Stimulated activated CD4-positive, alpha-beta T cell treated with anti-CD3 and anti-CD28 coated beads, Interleukin-15, amount 100 ng/mL, for 48 hours (primary cell): Measurements from ENCODE around the gene C1QL2.
A peak's percentile ranks its signal among the peaks of the same experiment; 100 is the strongest.

Source experiments
- DNase-seq, 2 donors: peaks; one replicate each; pipeline ENCODE4 v3.0.0-alpha.2; 2020; ENCODE audit warnings: low read depth in 2 of 2

The C1QL2 gene

GRCh38 chr2:119179202-119179601 lies 20.7 kb upstream of the C1QL2 start:
- no peak for DNase-seq

DNA sequence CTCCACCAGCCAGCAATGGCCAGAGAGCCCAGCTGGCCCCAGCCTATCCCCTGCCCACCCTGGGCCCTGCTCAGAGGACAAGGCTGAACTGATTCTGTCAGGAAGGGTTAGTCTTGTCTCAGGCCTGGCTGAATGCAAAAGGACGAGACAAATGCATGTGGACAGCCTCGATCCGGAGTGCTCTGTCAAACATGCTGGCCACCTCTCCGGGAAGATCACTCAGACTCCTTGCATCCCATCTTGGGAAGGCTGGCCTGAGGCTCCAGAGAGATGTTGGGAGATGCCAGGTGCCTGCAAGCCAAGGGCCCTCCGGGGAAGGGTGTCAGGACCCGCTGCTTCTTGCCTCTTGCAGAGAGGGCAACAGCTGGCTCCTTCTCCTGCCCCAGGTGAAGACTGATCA lies 20.2 kb upstream of the C1QL2 start:
- no peak for DNase-seq

DNA sequence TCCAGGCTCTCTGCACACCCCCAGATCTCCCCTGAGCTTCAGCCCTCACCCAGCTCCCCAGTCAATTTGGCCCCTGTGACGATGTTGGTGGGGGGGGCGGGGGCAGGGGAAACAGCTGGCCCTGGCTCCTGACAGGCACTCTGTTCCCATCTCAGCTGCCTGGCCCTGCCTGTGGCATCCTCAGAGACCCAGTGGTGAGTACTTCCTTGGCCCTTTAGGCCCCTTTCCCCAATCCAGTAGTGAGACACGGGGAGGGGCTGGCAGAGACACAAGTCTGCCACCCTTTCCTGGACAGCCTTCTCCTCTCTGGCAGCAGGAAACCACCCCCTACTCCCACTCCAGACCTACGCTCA lies 19.3 kb upstream of the C1QL2 start:
- DNase-seq, result no peak

DNA sequence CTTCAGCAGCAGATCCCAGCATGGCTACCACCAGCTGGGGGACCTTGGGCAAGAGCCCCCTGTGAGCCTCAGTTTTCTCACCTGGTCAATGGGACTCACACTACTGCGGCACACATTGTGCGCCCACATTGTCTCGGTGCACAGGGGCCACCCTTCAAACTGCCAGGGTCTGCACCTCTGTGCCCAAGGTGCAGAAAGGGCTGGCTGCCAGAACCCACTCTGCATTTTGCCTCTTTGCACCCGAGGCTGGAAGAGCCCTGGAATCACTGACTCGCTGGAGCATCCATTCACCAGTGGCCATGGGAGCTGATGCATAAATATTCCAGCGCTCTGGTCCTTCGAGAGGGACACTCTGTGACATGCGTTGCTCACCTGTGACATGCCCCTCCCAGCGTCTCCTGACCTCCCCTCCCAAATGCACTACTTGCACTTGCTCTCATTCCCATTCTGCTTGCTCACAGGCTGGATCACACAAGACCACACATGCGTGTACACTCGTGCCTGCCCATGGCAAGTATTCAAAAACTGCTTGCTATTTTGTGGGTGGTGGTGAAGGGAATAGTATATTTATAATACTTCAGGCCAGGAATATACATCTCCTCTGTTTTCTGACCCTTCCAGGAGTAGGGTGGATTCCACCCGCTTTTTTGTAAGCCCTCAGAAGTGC lies 18.8 kb upstream of the C1QL2 start:
- DNase-seq, result no peak

GRCh38 chr2:119175517-119175916 lies 17.0 kb upstream of the C1QL2 start:
- DNase-seq, result no peak

- no peak for DNase-seq
Observed at GRCh38 chr2:119174993-119175347, 16.4 kb upstream of the C1QL2 start.

DNA sequence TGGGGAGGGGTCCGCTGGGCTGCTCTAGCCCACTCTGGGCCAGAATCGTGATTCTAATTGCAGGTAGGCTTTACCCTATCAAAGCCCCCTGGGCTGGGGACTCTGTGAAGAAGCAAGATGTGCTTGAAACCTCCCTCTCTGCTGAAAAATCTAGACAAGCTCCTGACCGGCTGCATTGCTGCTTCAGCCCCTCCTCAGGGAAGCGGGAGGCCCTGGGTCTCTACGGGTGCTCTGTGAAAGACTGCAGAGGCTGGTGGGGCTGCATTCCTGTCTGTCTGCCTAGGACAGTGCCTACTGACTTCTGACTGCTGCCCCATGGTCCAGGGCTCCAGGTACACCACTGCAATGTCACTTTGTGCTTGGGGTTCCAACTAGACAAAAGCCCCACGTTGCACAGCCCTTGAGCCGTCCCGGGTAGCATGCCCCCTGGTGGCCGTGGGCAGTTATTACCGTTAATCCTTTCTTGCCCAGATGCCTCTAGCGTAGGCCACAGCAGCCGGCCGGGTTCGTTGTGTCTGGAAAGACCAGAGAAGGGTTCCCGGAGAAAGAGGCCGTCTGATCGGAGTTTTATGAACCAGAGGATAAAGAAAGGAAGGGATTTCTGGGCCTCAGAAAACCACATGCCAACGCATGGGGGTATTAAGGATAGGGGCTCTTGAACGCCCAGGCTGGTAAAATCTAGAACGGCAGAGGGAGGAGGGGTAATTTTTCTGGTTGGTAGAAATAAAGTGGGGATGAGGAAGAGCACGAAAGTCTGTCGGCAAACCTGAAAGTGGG lies 15.9 kb upstream of the C1QL2 start:
- peak; percentile 11 to 47 for DNase-seq

DNA sequence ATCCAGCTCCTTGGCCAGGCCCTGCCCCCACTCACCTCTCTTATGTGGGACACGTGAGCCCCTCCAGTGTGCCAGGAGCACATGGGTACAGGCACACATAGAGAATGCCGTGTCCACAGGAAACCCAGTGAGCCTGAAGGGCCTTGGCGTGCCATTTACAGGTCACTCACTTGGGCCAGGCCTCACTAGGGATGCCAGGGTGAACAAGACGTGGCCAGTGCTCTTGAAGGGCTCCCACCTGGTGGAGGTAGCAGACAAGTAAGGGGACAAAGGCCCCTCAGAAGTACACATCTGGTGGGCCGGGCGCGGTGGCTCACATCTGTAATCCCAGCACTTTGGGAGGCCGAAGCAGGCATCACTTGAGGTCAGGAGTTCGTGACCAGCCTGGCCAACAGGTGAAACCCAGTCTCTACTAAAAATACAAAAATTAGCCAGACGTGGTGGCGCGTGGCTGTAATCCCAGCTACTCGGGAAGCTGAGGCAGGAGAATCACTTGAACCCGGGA lies 15.1 kb upstream of the C1QL2 start:
- DNase-seq, result no peak

- no peak for DNase-seq
Observed at GRCh38 chr2:119170504-119170903, 12.0 kb upstream of the C1QL2 start.

GRCh38 chr2:119169717-119170116 lies 11.2 kb upstream of the C1QL2 start:
- DNase-seq, result no peak

DNA sequence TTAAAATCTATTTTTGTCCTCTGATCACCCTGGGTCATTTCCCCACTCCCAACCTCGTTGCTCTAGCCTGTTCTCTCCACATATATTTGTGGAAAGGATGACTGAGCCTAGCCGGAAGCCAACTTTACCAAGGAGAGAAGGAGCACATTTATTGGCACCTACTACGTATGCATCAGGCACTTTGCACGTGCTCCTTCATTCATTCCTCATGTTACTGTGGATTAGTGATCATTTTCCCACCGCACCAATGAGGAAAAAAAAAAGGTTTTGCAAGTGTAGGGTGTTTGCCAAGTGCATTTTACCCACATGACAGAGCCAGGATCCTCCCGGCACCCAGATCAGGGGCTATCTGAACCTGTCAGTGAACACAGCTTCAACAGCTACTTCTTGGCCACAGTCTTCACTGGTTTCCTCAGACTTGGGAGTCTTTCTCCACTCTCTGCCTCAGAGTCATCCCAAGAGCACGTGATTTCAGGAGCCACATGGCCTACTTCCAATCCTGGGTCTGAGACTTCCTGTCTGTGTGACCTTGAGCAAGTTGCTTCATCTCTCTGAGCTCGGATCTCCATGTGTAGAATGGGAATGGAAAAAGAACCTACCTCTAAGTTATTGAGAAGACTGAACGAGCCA lies 1.9 kb upstream of the C1QL2 start:
- DNase-seq, result no peak

DNA sequence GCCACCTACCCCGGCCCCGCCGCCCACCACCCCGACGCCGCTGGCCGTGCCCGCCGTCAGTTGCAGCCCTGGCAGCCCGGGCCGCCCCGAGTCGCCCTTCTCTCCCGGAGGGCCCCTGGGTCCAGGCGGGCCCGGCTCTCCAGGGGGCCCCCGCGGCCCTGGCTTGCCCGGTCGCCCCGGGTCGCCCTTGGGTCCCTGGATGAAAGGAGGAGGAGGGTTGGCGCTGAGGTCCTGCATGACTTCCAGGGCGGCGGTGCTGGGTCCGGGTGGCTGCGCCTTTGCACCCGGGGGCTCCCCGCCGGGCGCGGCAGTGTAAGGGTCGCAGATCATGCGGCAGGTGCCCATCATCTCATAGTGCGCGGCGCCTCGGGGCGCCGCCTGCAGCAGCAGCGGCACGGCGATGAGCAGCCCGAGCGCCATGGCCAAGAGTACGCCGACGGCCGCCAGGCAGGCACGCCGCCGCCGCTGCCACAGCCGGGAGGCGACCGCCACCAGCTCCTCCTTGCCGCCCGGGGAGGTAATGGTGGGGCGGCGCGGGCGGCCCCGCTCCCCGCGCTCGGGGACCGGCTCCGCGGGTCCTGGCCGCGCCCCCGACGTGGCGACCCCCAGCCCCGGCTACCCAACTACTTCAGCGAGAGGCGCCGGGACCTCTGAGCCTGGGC lies 570 bp downstream of the C1QL2 start:
- DNase-seq, result no peak

DNA sequence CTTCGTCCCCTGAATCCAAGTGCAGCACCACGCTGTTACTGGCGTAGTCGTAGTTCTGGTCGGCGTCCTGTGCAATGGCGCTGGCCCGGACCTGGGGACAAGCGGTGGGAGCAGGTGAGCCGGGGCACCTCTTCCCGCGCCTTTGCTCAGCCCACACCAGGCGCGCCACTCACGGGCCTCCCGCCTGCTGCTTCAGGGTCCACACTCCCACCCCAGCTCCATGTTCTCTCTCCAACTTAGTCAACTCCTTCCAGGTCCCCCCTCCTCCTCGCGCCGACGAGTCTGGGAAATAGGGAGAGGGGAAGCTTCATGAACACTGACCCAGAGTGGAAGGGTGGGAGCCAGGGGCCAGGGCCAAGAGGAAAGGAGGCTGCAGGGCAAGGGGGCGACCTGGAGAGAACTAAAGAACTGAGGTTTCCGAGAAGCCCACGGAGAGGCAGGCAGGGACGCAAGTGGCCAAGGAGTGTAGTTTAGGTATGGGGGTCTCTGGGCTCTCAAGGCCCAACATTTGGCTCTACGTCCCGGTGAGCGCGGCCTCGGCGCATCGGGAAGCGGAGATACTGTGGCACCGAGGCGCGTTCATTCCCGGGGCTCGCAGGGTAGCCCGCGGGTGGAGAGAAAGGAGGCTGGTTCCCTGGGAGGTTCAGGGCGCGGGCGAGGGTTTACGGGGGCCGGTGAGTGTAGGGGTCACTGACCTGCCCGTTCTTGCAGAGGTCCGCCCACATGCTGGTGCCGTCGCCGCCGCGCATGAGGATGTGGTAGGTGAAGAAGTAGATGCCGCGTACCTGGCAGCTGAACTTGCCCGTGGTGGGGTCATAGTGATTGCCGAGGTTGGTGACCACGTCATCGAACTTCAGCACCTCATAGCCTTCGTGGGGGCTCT lies 1.4 kb downstream of the C1QL2 start:
- DNase-seq, result no peak

GRCh38 chr2:119156105-119156890 lies 2.3 kb downstream of the C1QL2 start:
- no peak for DNase-seq

DNA sequence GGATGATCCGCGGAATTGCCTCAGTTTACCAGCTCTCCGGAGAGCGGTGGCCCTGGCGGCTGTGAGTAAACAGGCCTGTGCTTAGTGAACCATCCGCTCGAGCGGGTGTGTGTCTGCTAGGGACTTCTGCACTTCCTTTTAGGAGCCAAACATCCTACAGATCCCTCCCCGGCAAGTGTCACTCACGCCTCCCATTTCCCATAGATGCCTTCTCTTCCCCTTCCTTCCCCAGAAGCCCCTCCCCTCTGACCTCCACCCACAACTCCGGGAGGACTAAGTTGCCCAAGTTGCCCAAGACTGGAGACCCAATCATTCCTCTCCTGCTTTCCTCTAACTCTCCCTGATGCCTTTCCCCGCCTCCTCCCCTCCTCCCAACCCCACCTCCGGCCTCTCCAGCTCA lies 2.9 kb downstream of the C1QL2 start:
- DNase-seq, result no peak

- DNase-seq, result no peak
Observed at GRCh38 chr2:119154076-119154475, 4.5 kb downstream of the C1QL2 start.

- DNase-seq, result no peak
Observed at GRCh38 chr2:119149611-119150010, 8.9 kb downstream of the C1QL2 start.

DNA sequence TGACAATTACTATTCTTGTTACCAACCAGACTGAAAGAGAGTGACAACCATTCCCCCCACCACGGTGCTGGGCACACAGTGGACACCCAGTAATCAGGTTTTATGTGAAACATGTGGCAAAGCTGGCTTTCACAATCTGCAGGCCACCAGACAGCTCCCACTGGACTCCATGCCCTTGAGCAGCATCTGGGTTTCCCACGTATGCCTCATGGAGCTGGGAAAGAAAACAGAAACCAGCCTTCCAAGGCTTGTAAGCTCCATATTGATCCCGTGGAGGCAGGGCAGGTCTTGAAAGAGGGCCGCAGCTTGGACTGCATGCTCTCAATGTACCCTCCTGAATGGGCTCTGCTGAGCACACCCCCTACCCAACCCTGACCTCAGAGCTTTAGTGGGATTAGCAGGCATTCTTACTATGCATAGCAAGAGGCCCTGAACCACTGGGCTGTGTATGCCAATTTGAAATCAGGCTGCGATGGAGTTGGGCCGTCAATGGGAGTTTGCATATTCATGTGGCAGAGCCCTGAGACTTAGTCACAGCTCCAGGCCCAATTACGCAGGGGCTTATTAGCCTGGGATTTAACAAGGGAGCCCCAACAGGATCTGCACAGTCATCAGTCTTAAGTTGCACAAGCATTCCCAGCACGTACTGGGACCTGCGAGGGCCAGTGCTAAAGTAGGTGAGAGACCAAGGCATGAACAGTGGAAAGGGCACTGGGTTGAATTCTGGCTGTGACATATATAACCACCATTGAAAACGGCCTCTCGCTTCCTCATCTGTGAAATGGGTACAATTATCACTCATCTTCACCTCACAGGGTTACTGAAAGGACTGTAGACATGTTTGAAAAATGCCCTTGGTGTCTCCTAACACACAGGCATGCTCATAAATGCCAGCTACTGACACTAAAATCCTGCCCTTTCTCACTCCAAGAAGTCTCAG lies 10.5 kb downstream of the C1QL2 start:
- no peak for DNase-seq

GRCh38 chr2:119144806-119145205 lies 13.7 kb downstream of the C1QL2 start:
- DNase-seq, result no peak

GRCh38 chr2:119142824-119143223 lies 15.7 kb downstream of the C1QL2 start:
- DNase-seq, result no peak
